Left ventricle myocardium superior (tissue), 1 donor: ENCODE results near the gene NUTM2A. TPM values are rescaled to one million over a fixed set of nuclear protein-coding genes. Genes with fewer than 3 reads are reported as not detected.
"Not testable (repeated sequence)": the region's sequence is repeated elsewhere in the genome, so short reads cannot be mapped to it uniquely, and the experiment has no call there.

Experiments
- ATAC-seq: fragments of 200-7000 bp; cut with Tn5 transposase; one replicate; pipeline ENCODE4 v1.9.1; 2020; ENCODE audit warnings: mild to moderate bottlenecking, moderate library complexity
- DNase-seq: peaks from one replicate; pipeline ENCODE4 v3.0.0-alpha.2; 2020
- intact Hi-C: fragments of 100-400 bp; cut with micrococcal nuclease; formaldehyde crosslinking; loops from one replicate; pipeline ENCODE4 v1.11.0; 2022
- total RNA-seq: library from RNA; stranded (reverse); fragmentation: NEBNext Ultra II Directional; extraction: Animal tissue kit (Norgen Biotek cat#: 25700); gene quantifications from one replicate; pipeline ENCODE4 v1.2.1, GENCODE V29; 2021
- donor health status: DM: no; HTN: yes; CAD: no; lungs with severe emphysema.

NUTM2A gene
- total RNA-seq, 1 donor from 2014 or later: 1.9 TPM

GRCh38 chr10:87237244-87237643 lies 12.0 kb downstream of the NUTM2A start:
- intact Hi-C loops, DNase-seq, ATAC-seq: not testable (repeated sequence)

- intact Hi-C loops, DNase-seq, ATAC-seq: not testable (repeated sequence)
These were observed 14.1 kb downstream of the NUTM2A start for GRCh38 chr10:87239346-87239808.

- intact Hi-C loops, ATAC-seq: not testable (repeated sequence)
These were observed 16.9 kb downstream of the NUTM2A start for GRCh38 chr10:87242192-87242591.

GRCh38 chr10:87247335-87247734 lies 22.1 kb downstream of the NUTM2A start:
- ATAC-seq, DNase-seq, intact Hi-C loops: not testable (repeated sequence)

More at GRCh38 chr10:87242192-87242591, 16.9 kb downstream of the NUTM2A start:
- DNase-seq: not testable (repeated sequence)

GRCh38 chr10:87248818-87249353 lies 23.6 kb downstream of the NUTM2A start:
- DNase-seq, intact Hi-C loops, ATAC-seq: not testable (repeated sequence)

GRCh38 chr10:87280749-87281392 lies 55.6 kb downstream of the NUTM2A start:
- intact Hi-C loops: not testable (repeated sequence)
- peak; percentile 43 for ATAC-seq

More at GRCh38 chr10:87280749-87281392, 55.6 kb downstream of the NUTM2A start:
- DNase-seq: not testable (repeated sequence)

Other genes starting within 250 kb of the NUTM2A start
- not detected for gene FAM25A, start 205.2 kb upstream of the NUTM2A start, total RNA-seq
- 106 TPM for gene GLUD1, start 130.6 kb upstream of the NUTM2A start, total RNA-seq
- 12.1 TPM for gene SHLD2, start 130.2 kb upstream of the NUTM2A start, total RNA-seq
- 5.6 TPM for gene NUTM2D, start 132.3 kb downstream of the NUTM2A start, total RNA-seq